GM11168 (cell line): ENCODE data around the gene P3H3.

Experiments
- in situ Hi-C: fragments of 300-500 bp; cut with MboI; formaldehyde crosslinking; loops from one replicate; pipeline ENCODE4 v1.12.0; 2022; ENCODE audit warnings: low sequenced_read_pairs; ENCODE audit not compliant: unreplicated experiment

The P3H3 gene

DNA sequence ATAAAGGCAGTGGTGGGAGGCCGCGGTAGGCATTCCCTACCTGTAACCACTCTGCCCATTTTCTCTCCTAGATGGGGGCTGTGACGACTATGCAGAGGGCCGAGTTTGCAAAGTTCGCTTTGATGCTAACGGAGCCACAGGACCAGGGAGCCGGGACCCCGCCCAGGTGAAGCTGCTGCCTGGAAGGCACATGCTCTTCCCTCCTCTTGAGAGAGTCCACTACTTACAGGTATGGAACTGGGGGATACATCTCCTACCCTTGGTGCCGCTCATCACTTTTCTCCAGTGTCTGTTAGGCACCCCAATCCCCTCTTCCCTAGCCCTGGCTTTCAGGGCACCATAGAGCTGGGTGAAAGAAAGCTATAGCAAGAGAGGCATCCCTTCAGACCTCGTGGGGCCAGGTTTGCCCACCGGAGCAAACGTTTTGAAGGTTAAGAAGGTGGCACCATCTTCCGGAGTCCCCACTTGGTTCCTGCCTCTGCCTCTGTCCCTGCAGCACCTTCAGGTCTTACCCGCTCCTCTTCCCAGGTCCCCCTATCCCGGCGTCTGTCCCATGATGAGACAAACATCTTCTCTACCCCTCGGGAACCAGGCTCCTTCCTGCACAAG, 2.0 kb upstream of the P3H3 start:
- in situ Hi-C loops: no loop called here

DNA sequence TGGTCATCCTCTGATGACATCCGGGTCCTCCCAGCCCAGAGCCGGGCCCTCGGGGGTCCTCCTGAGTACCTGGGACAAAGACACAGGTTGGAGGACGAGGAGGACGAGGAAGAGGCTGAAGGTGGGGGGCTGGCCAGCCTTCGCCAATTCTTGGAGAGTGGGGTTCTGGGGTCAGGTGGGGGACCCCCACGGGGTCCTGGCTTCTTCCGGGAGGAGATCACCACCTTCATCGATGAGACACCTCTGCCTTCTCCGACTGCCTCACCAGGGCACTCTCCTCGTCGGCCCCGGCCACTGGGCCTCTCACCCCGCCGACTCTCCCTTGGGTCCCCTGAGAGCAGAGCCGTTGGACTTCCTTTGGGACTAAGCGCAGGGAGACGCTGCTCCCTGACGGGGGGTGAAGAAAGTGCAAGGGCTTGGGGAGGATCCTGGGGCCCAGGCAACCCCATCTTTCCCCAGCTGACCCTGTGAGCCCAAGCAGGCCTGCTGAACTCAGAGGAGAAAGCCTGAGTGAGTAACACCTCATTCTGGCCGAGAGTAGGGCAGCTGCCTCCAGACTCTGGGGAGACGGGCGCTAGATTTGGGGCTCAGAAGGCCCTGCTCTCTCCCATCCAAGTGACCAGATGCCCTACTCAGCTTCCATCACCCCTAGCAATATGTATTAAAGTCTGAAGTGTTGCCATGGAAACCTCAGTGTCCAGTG, 1.3 kb upstream of the P3H3 start:
- in situ Hi-C loops: no loop called here

DNA sequence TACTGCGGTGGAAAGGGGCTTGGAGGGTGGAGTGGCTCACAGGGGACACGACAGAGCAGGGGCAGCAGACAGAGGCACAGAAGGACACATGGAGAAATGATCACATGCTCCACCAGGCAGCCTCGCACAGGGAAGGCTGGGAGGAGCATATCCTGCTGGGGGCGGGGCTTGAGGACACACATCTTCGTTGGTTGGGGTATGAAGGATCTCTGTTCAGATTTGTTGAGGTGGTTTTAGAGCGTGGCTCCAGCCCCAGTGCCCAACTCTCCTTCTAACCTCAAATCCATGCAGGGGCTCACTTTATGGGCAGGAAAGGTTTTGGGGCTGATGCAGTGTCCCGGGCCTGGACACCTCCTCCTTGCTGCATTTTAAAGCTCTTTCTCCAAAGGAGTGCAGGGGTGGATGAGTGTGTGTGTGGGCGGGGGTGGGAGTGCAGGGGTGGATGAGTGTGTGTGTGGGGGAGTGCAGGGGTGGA, 733 bp upstream of the P3H3 start:
- in situ Hi-C loops: no loop called here

DNA sequence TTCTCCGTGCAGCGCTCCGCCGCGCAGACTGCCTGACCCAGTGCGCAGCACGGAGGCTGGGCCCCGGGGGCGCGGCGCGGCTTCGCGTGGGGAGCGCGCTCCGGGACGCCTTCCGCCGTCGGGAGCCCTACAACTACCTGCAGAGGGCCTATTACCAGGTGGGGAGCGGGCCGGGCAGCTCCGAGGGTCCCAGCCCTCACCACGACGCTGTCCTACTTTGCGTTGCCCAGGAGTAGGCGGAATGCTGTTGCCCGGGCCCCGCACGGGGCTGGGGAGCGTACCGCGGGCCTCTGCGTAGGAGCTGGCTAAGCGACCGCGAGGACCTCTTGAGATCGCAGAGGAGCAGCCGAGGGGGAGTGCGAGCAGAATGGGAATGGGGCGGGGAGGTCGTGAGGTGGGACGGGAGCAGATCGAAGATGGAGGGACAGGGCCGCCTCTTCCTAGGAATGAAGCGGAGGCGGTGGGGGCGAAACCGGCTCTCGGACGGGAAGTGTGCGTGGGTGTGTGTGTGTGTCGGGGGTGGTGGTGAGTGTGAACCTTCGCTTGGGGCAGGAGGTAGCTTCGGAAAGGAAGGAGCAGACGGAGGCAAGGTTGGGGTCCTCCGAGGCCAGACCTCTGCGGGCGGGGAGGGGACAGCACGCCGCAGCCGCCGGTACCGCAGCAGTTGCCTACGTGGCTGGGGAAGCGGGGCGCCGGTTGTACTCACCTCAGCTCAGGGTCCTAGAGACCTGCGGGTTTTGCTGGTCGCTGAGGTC, 751 bp downstream of the P3H3 start:
- in situ Hi-C loops: no loop called here

DNA sequence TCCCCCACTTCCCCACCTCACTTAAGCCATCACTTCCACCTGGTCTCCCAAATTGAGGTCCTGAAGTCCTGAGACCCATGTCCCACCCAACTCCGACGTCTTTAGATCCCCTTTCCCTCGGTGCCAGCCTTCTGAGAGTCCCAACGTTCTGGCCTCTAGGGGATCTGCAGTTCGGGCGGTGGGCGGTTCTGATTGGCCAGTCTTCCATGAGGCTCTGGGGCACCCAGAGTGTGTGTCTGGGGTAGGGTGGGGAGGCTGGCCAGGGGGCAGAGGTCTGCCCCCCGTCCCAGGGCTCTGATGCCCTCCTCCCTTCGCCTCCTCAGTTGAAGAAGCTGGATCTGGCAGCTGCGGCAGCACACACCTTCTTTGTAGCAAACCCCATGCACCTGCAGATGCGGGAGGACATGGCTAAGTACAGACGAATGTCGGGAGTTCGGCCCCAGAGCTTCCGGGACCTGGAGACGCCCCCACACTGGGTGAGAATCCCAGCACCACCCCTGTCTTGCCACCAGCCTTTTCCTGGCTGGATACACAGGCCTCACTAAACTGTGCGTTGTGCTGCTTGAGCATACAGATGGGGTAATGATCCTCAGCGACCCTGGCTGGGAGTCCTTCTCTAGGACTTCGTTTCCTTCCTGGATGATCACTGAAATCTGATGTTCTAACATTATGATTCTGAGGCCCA, 1.5 kb downstream of the P3H3 start:
- in situ Hi-C loops: no loop called here

DNA sequence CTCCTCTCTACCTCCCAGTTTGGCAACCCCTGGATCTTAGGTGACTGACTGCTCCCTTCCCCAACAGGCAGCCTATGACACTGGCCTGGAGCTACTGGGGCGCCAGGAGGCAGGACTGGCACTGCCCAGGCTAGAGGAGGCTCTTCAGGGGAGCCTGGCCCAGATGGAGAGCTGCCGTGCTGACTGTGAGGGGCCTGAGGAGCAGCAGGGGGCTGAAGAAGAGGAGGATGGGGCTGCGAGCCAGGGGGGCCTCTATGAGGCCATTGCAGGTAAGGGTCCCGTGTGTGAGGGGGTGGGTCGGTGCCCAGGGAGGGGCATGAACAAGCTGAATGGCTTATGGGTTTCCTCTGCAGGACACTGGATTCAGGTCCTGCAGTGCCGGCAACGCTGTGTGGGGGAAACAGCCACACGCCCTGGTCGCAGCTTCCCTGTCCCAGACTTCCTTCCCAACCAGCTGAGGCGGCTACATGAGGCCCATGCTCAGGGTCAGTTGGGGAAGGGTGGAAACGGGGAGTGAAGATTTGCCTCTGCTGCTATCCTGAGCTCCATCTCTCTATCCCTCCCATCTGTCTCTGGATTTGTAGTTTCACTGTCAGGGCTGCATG, 2.2 kb downstream of the P3H3 start:
- in situ Hi-C loops: no loop called here

DNA sequence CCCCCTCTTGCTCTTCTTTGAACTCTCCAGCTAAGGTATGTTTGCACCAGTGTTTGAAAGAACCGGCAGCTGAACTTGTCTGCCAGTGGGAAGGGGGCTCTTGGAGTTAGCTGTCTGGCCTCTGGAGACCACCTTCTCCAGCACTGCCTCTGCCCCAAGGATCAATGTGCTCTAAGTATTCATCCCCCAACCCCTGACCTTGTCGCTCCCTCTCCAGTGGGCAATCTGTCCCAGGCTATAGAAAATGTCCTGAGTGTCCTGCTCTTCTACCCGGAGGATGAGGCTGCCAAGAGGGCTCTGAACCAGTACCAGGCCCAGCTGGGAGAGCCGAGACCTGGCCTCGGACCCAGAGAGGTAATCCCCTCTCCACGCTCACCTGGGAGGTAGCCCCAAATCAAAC, 2.8 kb downstream of the P3H3 start:
- in situ Hi-C loops: no loop called here

DNA sequence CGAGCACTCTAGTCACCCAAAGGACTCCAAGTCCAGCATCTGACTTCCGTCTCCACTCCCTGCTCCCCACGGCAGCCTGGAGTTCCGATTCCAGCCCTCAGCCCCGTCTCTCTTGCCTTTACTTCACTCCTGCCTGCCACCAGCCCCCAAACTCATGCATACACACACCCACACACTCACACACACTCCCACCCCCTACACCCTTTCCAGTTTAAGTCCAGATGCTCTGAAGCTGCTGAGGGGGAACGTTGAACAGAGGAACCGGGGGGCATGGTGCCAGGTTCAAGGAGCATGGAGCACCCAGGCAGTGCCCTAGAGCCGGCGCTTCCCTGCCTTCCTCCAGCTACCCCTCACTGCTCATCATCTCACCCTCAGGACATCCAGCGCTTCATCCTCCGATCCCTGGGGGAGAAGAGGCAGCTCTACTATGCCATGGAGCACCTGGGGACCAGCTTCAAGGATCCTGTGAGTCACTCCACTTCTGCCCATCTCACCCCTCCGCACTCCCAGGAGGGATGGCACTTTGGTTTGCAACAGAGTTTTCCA, 3.3 kb downstream of the P3H3 start:
- in situ Hi-C loops: no loop called here

DNA sequence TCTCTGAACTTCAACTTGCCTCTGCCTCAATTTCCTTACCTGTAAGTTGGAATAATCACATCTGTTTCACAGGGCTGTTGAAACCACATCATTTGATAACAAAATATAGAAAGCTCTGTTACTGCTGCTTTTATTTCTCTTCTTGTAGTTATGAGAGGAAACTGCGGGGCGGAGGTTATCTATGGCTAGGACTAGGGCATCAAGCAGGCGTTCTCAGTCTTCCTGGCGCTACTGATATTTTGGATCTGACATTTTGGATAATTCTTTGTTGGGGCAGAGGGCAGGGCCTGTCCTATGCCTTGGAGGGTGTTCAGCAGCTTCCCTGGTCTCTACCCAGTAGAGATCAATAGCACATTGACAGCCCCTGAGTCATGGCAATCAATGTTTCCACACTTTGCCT, 3.9 kb downstream of the P3H3 start:
- in situ Hi-C loops: no loop called here

DNA sequence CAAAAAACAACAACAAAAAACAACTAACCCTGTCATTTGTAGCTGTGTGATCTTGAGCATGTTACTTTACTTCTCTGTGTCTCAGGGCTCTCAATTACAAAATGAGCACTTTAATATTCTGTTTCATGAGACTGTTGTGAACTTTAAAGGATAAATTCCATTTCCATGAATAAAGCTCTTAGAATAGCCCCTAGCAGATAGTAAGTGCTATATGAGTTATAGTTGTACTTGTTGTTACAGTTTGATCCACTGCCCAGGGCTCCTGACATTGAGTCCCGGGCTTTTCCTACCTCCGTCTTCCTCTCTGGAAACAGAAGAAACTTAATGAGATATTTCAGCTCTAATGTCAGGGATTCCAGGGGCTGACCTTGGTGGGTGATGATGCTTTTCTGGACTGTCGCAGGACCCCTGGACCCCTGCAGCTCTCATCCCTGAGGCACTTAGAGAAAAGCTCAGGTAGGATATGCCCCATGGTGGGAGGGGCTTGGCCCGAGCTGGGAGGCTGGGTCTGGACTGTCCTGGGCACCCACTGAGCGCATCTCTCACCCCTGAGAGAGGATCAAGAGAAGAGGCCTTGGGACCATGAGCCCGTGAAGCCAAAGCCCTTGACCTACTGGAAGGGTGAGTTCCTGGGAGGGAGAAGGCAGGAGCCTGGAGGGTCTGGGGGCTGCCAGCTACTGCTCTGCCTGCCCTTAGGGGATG, 5.1 kb downstream of the P3H3 start:
- in situ Hi-C loops: no loop called here

DNA sequence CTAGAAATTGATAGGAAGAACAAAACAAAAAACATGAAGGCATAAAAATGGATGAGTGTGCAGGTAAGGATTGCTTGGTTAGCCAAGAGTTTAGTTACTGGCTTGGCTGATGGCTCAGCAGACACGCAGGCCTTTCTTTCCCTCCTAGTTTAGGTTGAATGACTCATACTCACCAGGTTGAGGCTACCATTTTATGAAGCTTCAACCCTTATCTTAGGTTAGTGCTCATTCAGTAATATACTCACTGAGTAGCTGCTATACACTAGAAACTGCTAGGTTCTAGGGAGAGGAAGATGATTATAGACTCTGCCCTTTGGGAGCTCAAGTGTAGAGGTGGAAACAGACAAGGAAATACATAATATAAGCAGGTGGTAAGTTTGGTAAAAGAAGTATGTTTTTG, 6.0 kb downstream of the P3H3 start:
- in situ Hi-C loops: no loop called here

DNA sequence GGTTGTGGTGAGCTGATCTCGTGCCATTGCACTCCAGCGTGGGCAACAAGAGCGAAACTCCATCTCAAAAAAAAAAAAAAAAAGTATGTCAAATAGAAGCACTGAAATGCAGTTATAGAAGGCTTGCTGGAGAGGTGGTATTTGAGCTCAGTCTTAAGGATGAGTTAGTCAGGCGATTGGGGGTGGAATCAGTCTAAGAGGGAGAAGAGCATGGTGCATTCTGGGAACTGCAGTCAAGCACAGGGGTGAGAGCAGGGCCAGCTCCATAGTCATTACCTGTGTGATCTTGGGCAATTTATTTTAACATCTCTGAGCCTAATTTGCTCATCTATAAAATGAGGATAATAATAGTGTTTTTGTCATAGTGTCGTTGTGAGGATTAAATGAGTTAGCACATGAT, 6.7 kb downstream of the P3H3 start:
- in situ Hi-C loops: no loop called here

DNA sequence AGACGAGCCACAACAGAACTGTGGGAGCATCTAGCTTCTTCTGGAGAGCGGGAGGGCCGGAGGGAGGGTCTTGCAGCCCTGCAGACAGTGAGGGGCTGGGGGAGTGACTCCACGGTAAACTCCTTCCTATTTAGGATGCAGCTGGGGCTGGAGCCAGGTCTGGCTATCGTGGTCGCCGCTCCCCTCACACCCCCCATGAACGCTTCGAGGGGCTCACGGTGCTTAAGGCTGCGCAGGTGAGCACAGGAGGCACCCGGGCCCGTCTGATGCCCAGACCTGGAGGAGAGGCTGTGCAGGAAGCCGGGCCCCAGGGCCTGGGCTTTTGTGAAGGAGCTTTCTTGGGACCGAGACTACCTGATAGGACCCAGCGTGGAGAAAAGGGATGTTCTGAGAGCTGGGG, 8.6 kb downstream of the P3H3 start:
- in situ Hi-C loops: no loop called here

DNA sequence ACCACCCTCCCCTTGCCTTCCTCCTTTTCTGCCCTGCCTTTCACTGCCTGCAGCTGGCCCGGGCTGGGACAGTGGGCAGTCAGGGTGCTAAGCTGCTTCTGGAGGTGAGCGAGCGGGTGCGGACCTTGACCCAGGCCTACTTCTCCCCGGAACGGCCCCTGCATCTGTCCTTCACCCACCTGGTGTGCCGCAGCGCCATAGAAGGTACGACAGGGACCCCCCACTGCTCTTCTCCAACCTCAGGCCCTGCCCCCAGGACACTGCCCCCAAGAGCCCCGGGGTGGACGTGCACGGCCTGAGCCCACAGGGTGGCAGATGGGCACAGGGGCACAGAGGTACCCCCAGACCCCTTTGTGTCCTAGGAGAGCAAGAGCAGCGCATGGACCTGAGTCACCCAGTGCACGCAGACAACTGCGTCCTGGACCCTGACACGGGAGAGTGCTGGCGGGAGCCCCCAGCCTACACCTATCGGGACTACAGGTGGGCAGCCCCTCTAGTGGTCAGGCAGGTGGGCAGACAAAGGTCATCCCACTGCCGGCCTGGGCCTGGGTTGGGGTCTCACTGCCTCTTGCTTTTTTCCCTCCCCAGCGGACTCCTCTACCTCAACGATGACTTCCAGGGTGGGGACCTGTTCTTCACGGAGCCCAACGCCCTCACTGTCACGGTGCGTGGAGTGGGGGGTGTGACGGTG, 9.3 kb downstream of the P3H3 start:
- in situ Hi-C loops: no loop called here

DNA sequence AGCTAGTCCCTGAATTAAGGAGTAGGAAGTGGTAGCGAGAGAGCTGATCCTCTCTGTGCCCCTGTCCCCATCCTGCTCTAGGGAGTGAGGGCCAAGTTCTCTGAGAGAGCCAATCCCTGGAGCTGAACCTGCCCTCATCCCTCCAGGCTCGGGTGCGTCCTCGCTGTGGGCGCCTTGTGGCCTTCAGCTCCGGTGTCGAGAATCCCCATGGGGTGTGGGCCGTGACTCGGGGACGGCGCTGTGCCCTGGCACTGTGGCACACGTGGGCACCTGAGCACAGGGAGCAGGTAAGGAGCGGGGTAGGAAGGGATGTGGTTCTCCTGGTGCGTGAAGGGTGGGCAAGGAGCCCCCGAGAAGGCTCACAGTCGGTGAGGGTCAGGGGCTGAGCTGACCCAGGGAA, 10.6 kb downstream of the P3H3 start:
- in situ Hi-C loops: no loop called here

DNA sequence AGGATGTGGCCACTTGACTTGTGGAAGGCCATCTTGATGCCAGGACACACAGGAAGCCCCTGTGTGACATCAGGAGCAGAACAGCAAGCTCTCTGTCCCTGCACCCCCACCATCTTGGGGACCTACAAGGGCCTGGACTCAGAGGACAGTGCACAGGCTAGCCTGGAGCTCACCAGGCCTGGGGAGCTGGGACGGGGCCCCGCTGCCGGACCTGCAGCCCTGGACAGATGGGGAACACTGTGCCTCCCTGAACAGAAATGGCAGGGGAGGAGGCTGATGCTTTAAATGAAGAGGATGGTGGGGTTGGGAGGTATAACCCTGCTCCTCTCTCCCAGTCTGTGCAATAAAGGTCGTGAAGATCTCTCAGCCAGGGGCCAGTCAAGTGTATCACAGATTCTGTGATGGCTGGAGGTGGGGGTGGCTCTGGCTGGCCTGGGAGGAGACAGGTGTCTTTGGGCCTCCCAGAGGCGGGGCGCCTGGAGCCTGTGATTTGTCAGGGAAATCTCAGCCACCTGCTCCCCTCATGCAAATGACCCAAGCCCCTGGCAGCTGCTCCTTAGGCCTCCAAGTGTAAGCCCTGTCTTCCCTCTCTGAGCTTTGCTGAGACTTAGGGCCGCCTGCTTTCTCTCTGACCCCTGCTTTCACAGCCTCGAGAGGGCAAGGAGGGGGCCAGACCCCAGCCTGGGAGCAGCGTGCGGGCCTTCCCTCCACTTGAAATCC, 11.4 kb downstream of the P3H3 start:
- in situ Hi-C loops: no loop called here

DNA sequence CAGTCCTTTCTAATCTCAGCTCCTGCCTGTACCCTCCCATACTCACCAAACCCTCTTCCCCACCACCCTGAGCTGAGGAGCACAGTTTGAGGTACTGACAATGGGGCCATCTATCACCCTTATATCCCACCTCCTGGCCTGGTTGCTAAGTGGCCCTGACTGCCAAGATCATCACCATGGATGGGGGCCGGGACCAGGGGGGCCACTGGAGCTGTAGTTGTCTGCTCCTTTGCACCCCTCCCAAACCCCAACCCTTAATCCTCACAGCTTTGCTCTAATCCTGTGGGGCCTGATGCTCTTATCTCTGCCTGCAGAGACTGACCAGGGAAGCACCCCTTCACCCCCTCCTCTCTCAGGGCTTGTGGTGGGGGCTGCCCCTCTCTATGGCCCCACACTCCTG, 12.1 kb downstream of the P3H3 start:
- in situ Hi-C loops: no loop called here

DNA sequence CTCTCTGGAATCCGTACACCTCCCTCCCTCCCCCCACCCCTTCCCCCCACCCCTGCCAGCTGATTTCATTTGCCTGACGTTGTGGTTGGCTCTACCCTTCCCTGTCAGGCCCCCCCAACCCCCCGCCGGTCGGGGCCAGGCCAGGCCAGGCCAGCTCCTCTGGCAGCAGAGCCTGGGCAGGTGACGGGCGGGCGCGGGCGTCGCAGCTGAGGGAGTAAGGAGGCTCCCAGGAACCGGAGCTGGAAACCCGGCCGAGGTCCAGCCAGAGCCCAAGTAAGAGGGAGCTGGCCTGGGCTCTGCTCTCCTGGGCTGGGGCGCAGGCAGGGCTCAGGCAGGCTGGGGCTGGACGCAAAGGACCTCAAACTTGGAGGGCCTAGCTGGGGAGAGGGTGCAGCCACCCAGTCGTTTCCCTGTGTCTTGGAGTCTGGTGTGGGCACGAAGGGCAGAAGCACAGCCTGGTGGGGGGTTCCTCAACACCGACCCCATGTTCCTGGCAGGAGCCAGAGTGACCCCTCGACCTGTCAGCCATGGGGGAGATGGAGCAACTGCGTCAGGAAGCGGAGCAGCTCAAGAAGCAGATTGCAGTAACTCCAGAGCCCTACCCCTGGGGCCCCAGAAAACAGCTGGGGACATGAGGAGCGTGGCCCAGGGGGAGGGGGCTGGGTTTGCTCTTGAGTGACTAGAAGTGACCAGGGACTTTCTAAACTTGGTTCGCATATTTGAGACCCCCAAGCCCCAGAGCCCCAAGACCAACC, 12.7 kb downstream of the P3H3 start, which contains the start of gene GNB3:
TSS of gene GNB3 (plus strand) at position 165 of the 755 bp plus-strand sequence. CDS start at position 528, 363 bp downstream.
- in situ Hi-C loops: no loop called here
